GM21526 (cell line): ENCODE measurements around the gene SPIRE2.
"Not testable (repeated sequence)": the region's sequence is repeated elsewhere in the genome, so short reads cannot be mapped to it uniquely, and the experiment has no call there.

ENCODE experiments used
- ATAC-seq: cut with Tn5 transposase; IDR thresholded peaks from one replicate; pipeline ENCODE4 v1.9.1; 2021; ENCODE audit warnings: moderate library complexity; ENCODE audit not compliant: unreplicated experiment, low FRiP score

SPIRE2 gene

GRCh38 chr16:89912143-89912542, 83.9 kb downstream of the SPIRE2 start:
- no peak for ATAC-seq

GRCh38 chr16:89912627-89913026, 84.4 kb downstream of the SPIRE2 start:
- ATAC-seq, result no peak

GRCh38 chr16:89913408-89914387, 85.4 kb downstream of the SPIRE2 start:
- ATAC-seq, result no peak

- ATAC-seq, result not testable (repeated sequence)
These were observed 86.5 kb downstream of the SPIRE2 start for GRCh38 chr16:89914642-89915285.

GRCh38 chr16:89915303-89916232, 87.3 kb downstream of the SPIRE2 start:
- ATAC-seq, result no peak

GRCh38 chr16:89917773-89918452, 89.6 kb downstream of the SPIRE2 start:
- peak; percentile 47 for ATAC-seq

- no peak for ATAC-seq
These were observed 90.4 kb downstream of the SPIRE2 start, which contains the start of gene MC1R for GRCh38 chr16:89918453-89919347. Gene MC1R (plus strand): TSS chr16:89918862. CDS start chr16:89919259, 397 bp downstream.

GRCh38 chr16:89919535-89920406, 91.5 kb downstream of the SPIRE2 start:
- ATAC-seq, result no peak

GRCh38 chr16:89920723-89921122, 92.4 kb downstream of the SPIRE2 start:
- ATAC-seq, result no peak
